Activated CD4-positive, alpha-beta T cell treated with anti-CD3 and anti-CD28 coated beads, Interleukin-2, Interleukin-6, amounts not matched to agents 100 ng/mL and 50 ng/mL, durations not matched to agents 16 hours and 8 hours (primary cell): ENCODE measurements around the gene ADAMTS17.
A peak's percentile ranks its signal among the peaks of the same experiment; 100 is the strongest.

Source experiments
- DNase-seq: peaks from one replicate; pipeline ENCODE4 v3.0.0-alpha.2; 2020

ADAMTS17 gene

DNA sequence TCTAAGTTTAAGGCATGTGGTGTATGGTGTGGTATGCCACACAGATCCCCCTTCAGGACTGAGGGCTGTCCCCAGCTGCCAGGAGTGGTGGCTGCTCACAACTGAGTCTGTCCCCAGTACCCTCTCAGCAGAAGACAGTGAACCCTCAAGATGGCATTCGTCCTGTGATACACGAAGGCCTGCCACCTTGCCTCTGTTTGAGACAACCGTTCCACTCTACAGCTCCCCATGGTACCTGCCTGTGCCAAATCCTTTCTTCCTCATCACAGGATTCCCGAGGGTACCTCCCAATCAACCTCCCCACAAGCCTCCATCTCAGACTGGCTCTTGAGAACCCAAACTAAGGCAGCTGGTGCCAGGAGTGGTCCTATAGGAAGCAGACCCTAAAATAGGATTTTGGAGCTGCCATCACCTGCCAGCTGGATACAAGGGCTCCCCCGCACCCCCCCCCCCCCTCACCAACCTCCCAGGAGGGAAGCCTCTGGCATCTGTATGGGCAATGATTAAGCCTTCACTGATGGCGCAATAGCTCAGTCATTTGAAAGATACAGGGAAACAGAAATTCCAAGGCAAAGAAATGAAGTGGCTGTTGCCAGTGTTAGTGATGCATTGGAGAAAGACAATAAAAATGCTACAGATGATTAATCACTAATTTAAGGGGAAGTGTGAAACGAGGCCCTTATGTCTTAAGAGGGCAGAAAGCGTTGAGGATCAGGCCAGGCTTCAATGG is 378.5 kb downstream of the ADAMTS17 start:
- no peak for DNase-seq

DNA sequence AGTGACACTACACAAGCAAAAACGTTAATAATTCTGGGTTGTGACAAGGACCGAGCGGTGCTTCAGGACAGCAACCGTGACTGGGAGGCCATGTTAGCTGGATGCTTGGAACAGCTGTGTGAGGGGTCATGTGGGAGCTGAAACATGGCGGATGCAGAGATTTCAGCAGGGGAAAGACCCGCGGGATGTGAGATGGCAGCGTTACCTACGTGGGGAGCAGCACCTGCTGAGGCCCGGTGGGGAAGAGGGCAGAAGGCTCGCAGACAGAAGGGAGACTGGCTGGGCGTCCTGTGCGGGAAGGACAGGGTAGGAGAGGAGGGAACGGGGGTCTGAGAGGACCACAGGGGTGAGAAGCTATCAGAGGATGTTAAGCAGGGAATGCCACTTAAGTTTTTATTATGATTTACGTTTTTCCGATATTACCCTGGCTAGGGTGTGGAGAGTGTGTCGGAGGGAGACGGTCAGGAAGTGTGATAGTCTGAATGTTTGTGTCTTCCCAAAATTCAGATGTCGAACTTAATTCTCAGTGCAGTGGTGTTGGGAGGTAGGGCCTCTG is 379.7 kb downstream of the ADAMTS17 start:
- DNase-seq: no peak

DNA sequence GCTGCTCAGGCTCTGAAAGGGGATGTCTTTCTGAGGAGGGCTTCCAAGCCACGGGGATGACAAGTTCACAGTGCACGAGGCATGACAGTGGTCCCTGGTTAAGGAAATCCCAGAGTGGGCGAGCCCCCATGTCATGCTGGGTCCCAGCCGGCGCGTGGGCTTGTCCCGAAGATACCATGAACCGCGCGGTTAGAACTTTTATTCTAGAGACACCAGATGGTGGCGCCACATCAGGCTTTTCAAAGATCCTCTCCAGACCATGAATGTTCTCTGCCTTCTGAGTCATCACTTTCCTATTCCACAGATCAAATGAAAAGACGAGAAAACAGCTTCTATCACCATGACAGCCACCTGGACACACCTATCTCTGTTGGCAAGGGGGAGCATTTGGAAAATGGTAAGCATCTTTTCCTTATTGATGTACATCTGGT is 380.7 kb downstream of the ADAMTS17 start:
- peak; percentile 9 for DNase-seq

DNA sequence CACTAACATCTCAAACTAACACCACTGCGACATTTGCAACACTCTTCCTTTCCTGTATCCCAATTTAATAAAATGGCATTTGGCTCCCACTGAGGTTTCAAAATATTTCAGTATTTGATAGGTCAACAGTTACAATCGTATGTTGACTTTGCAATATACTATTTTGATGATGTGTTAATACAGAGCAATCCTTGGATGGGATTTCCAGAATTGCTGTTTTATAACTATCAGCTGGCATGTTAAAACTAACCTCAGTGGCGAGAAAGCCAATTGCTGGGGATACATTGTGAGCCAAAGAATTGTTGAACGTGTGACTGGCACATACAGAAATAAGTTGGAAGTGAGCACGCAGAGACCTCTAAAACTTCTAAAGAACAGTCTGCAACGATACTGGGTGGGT is 382.4 kb downstream of the ADAMTS17 start:
- DNase-seq: no peak

DNA sequence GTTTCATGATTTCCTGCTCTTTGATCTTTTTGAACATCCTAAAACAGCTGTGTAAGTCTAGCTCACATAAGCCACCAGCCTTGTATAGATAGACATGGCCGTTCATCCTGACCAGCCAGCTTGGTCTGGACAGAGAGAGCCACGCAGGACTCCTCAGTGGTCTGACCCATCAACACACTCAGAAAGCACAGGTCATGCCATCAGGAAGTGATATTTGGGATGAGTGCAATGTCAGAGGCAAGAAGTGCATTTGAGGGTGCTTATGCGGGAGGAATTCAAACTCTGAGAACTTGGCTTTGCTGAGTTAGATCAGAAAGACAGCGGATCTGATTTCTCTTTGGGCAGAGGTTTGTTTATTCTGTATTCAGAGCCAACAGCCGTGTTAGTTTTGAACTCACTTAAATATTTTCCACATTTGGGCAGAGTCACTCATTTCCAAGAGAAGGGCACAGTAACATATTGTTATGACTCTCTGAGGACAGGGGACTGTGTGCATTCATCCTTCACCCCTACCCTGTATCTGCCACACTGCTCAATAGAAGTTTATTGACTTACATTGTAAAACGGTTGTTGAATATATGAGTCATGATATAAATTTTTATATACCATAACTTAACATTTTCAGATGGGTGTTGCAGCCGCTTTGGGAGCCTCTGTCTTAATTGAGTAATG is 383.2 kb downstream of the ADAMTS17 start:
- no peak for DNase-seq

DNA sequence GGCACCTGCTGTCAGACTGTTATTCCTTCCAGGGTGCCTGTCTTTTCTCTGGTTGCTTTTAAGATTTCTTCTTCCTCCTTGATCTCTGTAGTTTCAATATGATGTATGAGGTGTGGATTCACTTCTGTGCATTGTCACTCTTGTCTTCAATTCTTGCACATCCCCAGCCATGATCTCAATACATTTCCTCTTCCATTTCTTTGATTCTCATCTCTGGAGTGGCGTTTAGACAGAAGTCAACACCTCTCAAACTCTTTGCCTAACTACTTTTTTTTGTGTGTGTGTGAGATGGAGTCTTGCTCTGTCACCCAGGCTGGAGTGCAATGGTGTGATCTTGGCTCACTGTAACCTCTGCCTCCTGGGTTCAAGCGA is 384.1 kb downstream of the ADAMTS17 start:
- DNase-seq: peak; percentile 28

DNA sequence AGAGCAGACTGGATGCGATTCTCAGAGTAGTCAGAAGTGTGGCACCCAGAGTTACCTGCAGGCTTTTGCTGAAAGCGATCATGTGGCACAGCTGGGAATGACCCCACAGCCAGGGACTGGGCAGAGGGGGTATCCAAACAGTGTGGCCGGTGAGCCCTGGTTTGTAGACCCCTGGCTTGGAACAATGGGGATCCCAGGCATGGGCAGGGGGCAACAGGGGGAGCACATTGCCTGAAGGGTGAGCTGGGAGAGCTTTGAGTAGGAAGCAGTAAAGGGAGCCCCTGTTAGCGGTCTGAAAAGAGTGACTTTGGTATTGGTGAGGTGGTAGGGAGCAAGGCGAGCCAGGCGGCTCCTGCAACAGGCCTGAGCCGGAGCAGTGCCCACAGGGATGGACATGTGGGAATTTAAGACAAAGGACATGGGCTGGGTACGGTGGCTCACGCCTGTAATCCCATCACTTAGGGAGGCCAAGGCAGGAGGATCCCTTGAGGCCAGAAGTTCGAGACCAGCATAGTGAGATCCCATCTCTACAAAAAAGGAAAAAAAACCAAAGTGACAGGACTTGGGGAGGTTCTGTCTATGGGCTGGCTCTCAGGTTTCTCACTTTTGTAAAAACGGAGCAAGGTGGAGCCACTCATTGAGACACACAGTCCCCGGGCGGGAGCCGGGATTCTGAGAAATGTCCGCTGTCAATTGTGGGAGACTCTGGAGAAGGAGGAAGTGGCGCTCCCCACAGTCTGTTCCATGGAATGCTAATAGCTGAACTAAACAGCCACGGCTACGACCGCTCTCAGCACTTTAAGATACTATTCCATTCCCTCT is 384.7 kb downstream of the ADAMTS17 start:
- DNase-seq: no peak

DNA sequence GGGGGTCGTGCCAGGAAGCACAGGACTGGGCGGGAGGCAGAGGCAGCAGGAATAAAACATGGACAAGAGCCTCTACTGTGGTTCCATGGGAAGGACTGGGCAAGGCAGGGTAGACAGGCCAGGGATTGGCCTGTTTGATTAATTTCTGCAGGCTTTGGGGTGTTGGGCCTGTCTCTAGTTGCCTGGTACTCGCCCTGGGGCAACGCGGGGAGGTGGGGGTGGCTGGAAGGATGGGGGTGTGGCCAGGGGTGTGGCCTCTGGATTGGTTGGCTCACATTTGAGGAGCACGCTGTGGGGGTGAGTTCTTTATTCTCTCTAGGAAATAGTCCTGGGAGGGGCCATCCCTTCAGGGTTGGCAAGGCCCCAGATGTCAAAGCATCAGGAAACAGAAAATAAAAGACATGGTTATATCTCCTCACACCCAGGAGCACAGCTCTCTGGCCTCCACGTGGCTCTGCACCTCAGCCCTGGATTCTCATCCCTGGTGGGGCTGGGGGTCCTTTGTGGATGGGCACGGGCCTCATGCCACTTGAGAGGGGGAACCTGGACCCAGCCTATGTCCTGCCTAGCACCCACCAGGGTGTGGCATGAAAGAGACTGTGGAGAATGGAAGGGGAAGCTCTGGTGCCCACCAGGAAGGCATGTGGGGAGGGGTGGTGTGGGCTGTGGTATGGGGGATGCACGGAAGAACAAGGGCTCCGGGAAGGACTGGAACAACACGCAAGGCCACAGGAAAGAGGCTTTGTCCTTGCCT is 385.6 kb downstream of the ADAMTS17 start:
- no peak for DNase-seq

DNA sequence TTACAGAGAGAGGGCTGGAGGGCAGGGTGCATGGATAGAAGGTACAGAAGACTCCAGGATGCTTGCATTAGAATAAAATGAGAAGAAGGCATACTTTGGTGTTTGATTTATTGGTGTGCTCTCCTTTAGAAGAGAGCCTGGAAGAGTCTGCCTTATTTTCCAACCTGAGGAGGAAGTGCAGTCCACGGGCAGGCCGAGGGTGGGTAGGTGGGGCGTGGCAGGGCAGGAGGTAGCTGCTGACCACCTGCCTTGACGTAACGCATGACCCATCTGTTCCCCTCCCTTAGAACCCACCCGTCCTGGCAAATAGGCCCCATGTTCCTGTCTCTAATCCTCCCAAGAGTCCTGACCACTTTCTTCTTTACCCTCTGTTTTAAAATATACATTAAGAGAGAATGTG is 386.2 kb downstream of the ADAMTS17 start:
- DNase-seq: no peak

DNA sequence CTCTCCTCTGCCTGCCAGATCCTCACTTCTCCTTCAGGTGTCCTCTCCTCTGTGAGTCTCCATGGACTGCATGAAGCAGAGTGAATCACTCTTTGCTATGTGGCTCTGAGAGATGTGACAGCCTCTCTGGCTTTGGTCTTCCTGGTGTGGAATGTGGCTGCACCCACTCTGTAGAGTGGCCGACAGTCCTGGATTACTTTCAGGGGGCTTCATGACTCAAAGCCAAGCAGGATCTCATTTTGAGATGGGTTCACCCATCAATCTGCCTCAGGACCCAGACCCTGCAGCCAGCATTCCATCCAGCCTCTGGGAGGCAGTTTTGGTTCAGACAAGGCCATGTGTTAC is 386.6 kb downstream of the ADAMTS17 start:
- DNase-seq: no peak

DNA sequence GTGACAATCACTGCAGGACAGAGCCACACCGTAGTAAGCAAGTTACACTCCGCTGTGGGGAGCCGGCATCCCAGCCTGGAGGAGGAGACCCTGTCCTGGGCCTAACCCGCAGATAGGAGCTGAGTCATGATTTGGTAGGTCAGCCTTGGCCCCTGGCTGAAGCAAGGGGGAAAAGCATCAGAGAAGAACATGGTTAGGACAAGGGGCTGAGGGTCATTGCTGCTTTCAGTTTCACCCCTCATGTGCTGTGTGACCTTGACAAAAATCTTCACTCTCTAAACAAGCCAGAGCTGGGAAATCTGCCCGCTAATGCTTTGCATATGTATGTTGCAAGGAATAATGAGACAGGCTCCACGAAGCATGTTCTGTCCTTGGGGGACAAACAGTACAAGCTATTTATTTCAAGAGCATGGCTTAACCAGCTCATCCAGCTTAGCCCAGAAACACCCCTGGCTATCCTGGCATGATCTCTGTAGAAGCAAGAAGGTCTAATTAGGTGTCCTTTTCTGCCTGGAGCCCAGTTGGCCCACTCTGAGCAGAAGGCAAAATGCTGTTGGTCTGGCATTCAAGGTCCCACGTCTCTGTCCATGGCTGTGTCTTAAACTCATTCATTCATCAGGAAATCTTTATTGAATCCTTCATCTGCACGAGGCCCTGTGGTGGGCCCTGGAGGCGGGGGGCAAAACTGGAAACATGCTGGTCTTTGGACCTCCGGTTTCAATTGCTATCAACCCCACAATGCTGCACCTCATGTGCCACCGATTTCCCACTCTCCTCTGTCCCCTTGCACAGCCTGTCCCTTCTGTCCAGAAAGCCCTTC is 387.2 kb downstream of the ADAMTS17 start:
- no peak for DNase-seq

DNA sequence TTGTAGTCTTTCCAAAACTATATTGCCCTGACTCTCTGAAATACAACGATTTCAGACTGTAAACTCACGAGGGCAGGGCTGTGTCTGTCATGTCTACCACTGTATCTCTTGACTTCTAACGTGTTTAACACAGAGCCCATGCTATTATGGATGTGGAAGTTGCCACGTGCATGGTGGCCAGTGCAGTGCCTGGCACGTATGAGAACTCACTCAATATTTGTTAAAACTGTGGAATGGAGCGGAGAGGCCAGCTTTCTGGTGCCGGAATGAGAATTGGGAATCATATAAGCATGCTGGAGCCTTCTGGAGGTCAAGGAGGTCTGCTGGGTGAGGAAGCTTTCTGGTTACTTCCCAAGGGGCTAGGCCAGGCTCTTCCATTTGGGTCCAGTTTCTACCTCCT is 387.9 kb downstream of the ADAMTS17 start:
- no peak for DNase-seq

DNA sequence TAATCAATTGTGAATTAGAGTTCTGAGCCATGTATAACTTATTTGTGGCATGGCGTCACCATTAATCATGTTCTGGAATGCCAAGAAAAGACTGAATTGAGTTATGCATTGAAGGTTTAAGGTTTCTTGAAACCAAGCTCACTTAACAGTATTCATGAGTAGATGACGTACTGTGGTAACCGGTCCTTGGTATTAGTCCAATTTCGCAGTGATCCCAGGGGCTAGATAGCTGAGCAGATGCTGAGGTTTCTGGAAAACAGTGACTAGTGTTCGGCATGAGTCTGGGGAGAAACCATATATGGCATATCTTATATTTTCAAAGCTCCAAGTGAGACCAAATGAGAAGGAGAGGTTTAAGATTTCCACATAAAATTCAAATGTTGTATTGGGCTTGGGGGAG is 390.3 kb downstream of the ADAMTS17 start:
- no peak for DNase-seq

DNA sequence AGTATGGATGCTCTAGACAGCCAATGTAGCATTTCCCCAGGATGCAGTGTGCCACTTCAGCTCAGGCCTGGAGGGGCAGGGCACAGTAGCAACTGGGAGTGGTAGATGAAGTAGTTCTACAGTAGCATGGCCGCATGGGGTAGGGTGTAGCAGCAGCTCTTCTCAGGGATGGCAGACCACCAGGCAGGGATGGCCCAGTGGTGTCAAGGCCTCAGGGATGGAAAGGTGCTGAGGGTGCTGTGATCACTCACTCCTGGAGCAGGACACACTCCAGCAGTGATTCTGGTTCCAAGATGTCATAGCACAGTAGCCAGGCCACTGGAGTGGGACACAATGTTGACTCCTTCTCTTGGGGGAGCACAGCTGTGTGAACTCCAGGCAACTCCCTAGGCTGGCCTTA is 397.6 kb downstream of the ADAMTS17 start:
- DNase-seq: no peak

DNA sequence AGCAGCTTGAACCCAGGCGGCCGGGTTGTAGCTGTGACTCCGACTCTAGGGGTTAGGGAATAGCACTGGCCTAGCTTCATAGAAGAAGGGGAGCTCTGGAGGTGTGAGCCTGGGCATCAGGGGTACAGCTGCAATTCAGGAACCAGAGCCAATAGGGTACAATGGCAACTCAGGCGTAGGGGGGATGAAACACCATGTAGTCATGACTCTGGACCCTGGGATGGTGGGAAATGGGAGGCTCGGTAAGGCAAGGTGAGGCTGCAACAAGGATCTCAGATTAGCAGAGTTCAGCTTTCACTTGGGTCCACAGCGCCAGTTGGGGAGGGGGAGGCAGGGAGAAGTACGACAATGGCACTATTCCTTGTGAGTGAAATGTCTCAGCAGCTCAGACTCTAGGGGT is 398.3 kb downstream of the ADAMTS17 start:
- DNase-seq: no peak

DNA sequence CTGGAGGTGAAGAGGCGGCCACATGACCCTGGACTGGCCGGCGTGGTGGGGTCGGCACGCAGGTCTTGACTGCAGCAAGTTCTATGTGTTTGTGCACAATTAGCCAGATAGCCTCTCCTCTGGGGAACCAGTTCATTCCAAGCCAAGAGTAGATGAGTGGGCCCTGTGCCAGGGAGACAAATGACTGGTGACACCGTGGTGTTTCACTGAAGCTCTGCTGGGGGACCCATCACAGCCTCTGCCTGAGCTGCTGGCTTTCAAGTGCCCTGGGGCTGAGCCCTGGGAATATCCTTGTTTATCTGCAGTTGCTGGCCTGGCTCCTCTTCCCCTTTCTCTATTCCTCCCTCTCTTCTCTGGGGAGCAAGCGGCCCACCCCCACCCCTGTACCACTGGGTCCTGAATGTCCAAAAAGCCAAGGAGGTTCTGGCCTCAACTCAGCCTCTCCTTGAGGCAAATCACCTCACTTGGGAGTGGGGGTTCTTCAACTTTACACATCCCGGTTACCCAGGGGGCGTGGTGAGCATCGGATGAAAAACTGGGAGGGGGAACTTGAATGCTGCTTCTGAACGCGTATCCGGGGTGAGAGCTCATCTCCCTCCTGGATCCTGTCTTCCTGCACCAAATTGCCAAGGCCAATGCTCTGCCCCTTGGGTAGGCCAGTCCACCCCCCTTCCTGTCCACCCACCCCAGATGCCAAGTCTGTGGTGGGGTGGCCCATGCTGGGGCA is 408.9 kb downstream of the ADAMTS17 start:
- no peak for DNase-seq

DNA sequence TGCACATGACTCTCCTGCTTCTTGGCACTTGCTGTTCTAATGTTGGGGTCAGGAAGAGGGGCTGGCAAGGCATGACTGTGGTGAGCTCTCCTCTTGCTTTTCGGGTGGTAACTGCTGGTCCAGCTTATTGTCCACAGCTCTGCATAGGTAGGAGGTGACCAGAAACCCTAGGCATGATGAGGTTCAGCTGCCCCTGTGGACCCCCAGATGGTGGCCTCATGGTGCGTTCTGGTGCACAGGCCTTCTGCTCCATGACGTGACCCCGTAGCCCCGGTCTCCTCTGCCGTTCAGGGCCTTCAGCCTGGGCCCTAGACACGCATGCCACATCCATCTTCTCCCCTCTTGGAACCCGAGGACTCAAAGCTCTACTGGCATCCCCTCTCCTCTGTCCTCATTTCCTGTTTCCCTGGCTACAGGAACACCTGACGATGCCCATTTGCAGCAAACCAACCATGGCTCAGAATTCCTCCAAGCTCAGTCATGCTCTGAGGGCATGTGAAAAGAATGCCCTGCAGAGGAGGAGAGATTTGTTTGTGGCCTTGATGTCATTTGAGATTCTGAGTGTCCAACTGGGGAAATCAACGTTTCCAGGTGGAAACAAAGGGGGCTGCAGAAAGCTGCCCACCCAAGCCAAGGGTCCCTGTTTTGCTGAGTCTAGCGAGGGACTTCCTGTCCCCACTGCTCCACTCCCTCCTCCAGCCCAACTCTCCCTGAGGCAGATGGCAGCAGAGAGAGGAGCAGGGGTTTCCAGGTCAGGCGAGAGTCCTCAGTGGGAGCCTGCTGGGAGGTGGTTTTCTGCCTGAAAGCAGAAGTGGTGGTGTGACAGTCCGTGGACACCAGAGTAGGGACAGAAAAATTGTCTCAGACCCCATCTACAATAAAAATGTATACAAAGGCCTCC is 409.8 kb downstream of the ADAMTS17 start:
- DNase-seq: no peak

DNA sequence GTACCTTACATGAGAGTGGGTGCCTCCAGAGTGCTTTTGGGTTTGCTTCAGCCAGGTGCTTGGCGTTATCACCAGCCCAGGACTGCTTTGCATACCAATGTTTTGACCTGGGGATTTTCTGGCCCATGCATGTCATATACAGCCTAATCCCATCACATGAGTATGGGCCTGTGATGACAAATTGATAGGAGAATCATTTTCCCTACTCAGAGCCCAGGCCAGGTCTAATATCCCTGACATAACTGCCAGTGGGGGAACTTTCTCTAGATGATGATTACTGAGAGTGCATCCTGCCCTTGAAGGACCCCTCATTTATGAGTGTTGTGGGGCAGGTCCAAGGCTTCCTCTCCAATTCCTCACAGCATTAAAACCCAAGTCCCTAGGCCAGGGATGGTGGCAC is 411.1 kb downstream of the ADAMTS17 start:
- DNase-seq: no peak

DNA sequence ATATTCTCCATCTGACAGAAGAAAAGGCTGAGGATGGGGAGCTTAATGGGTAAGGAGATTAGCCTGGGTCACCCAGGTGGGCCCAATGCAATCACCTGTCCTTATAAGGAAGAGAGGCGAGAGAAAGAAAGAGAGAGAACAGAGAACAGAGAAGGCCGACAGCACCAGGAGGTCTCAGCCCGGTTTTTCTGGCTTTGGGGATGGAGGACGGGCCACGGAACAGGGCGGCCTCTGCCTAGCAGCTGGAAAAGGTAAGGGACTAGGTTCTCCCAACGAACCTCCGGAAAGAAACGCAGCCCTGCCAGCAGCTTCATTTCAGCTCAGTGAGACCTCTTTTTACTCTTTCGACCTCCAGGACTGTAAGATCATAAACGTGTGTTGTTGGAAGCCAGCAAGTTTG is 412.5 kb downstream of the ADAMTS17 start:
- no peak for DNase-seq

DNA sequence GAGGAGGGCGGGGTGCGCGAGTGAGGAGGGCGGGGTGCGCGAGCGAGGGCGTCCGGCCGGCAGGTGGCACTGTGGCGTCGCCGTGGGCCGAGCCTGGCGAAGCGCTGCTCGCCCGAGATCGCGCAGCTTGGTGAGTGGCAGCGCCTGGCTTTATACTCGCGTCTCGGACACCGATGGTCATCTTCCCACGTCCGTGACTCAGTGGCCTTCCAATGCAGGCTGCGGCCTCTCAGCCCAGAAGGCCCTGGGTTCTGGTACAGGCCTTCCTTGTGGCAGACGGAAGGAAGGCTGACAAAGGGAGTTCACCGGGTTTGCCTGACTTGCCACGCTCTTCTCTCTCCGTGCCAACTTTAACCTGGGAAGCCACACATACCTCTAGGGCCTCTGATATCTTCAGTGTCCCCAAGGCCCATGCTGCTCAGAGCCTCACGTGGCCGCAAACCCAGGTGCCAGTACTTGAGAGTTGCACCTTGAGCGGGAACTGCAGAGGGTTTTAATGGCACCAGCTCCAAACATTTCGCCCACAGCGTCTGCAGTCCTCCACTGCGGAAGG is 413.3 kb downstream of the ADAMTS17 start:
- peak; percentile 84 for DNase-seq
